SK-N-MC (cell line): ENCODE results near the gene GPC6.

ENCODE experiments used
- EZH2 ChIP-seq: fragments of 200-600 bp; sonication (generic); IDR thresholded peaks from one replicate; pipeline ENCODE4 v1.6.1; 2017; ENCODE audit warnings: antibody characterized with exemption
- POLR2AphosphoS5 ChIP-seq: IDR thresholded peaks from 2 replicates; pipeline ENCODE4 v1.6.1; 2012; ENCODE audit warnings: mild to moderate bottlenecking, low read depth, low read length, borderline replicate concordance

DNA sequence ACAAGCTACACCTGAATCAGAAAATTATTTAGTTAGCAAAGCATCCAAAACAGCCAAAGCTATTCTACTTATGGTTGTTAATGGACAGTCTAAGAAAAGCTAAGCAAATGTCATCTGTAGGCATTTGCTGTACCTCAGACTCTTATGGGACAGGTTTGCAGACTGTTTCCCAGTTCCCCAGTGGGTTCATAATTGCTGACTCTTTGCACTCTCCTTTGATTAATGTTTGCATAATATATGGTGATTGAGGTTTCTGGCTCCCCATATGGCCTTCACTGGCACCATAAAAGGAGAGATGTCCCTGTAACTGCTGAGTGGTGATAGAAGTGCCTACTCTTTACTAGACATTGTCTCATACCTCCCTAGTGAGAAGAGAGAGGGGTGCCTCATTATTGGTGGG is 142.1 kb downstream of the GPC6 start:
- TF ChIP-seq POLR2AphosphoS5 (no peak), EZH2 (no peak)
